D721Med (cell line): Measurements from ENCODE around the gene CDHR4.

Experiments
- DNase-seq: peaks from one replicate; pipeline ENCODE4 v3.0.0; 2011; ENCODE audit warnings: low spot score; ENCODE audit not compliant: insufficient read length
- FAIRE-seq: peaks from 2 replicates; lab custom pipeline; 2011; peaks lifted over from hg19 to GRCh38; lab: Jason Lieb, UNC
- TF ChIP-seq, protein P1 (sequence below): IDR thresholded peaks from 2 replicates; pipeline ENCODE4 v1.5.1; 2012; ENCODE audit warnings: mild to moderate bottlenecking, control low read depth; ENCODE audit not compliant: insufficient read depth; ENCODE audit errors: missing control alignments

CDHR4 gene

DNA sequence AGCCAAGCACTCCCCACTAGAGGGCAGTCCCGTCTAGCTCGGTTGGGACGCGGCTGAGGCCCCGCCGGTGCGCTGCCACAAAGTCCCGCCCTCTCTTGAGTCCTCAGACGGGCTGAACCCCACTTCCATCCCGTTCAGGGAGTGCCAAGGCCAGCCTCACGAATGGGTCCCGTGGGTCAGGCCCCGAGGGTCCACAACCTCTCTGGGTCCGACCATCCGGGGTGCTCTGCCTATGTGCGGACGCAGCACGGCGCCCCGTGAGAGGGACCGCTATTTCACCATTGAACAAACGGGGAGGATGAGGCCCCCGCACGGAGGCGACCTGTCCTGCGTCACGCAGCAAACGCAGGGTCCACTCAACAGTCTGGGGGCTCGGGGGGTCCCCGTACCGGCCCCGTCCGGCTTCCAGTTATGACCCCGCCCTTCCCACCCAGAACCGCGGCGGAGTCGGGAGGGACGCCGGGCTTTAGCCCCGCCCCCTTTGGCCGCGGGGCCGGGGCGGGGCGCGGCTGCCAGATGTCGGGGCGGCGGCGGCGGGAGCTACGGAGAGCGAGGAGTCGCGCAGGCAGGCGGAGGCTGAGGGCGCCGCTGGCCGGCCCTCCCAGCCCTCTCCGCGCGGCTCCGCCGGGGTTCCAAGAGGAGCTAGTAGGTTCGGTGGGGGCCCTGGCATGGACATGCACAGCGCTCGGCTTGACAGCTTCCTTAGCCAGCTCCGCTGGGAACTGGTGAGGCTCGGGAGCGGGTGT lies 3.2 kb upstream of the CDHR4 start, which contains the start of gene INKA1:
TSS of gene INKA1 (plus strand) at position 543 of the 746 bp plus-strand sequence. CDS start at position 675, 132 bp downstream.
- TF ChIP-seq, protein P1, sequence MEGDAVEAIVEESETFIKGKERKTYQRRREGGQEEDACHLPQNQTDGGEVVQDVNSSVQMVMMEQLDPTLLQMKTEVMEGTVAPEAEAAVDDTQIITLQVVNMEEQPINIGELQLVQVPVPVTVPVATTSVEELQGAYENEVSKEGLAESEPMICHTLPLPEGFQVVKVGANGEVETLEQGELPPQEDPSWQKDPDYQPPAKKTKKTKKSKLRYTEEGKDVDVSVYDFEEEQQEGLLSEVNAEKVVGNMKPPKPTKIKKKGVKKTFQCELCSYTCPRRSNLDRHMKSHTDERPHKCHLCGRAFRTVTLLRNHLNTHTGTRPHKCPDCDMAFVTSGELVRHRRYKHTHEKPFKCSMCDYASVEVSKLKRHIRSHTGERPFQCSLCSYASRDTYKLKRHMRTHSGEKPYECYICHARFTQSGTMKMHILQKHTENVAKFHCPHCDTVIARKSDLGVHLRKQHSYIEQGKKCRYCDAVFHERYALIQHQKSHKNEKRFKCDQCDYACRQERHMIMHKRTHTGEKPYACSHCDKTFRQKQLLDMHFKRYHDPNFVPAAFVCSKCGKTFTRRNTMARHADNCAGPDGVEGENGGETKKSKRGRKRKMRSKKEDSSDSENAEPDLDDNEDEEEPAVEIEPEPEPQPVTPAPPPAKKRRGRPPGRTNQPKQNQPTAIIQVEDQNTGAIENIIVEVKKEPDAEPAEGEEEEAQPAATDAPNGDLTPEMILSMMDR, result peak; percentile 87
- peak; percentile 90 for DNase-seq
- FAIRE-seq, result no peak

DNA sequence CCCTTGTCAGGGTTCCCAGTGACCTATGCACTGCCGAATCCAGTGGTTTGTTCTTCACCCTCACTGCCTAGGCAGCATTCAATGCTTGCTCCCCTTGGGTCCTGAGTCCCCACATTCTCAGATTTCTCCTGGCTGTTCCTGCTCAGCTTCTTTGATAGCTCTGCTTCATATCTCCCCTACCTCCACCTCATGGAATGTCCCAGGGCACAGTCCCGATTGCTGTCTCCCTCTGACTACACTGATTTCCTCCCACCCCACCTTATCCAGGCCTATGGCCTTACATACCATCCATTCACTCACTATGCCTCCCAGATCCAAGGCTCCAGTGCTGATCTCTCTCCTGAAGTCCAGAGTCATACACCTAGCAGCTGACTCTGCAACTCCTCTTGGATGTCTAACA lies 1.5 kb upstream of the CDHR4 start:
- FAIRE-seq, result no peak
- TF ChIP-seq, protein P1, result no peak
- DNase-seq, result no peak

DNA sequence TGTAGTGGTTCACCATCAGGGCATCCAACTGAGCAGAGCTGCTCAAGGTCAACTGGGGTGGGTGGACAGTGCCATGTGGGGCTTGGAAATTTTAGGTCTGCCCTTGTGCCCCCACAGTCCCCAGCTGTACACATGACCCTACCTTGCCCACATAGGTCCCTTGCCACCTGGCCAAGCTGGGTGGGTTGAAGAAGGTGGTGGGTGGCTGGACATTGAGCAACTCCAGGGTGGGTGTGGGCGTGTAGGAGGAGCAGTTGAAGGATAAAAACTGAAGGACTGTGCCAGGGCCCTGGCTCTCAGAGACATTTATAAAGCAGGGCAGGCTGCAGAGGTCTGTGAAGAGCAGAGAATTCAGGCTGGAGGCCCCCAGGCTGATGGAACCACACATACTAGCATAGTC lies 568 bp downstream of the CDHR4 start:
- DNase-seq (no peak), FAIRE-seq (no peak)

DNA sequence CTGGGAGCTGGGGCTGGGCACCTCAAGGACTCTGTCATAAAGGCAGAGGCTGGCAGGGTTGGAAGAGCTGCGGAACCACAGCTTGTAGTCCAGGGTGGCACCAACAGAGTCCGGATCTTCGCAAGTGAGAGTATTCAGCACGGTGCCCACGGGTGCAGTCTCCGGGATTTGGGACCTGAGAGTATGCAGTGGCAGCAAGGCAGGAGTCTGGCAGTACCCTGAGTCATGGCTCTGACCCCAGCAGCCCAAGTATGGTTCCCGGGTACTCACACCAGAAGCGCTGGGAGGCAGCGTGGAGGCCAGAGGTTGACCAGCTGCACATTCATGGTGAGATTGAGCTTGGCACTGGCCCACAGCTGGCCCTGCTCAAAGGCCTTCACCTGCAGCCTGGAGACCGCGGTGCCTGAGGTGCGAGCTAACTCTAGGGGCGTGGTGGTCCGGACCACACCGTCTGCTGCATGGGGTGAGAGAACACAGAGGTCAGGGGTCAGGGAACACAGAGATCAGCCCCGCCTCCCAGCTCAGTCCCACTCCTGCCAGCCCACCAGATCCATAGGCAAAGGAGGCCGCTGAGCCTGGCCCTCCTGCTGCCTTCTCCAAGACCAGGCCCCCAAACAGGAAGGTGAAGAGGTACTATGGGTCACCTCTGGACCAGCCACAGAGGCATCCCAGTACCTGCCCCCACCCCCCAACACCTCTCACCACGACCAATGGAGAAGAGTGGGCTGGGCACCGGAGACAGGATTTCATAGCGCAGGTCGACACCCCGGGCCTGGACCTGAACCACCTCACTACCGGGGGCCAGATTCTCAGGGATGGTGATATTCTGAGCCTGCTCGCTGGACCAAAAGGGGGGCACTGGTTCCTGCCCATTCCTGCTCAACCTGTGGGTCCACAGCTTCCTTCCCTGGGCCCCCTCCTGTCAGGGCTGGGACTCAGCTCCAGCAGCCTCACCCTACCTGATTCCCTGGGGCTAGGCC lies 4.5 kb downstream of the CDHR4 start:
- FAIRE-seq, result no peak
- DNase-seq, result peak; percentile 11
- TF ChIP-seq, protein P1, result no peak

More for the DNA sequence above, 568 bp downstream of the CDHR4 start:
- TF ChIP-seq, protein P1, result no peak

DNA sequence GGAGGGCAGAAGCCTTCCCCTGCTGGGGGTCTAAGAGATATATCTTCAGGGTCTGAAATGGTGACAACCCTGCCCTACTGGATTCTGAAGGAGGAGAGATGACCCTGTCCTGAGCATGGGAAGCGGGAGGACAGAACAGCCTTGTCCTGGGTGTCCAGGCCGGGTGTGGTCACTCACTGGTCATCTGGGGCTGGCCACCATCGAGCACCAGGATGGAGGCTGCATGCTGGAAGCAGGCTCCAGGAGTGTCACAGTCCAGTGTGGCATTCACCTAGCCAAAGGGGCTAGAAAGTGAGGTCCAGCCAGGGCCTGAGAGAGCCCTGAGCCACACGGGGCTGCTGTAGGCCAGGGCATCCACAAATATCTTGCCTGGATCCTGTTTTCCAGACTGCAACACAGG lies 5.2 kb downstream of the CDHR4 start:
- DNase-seq (peak; percentile 12), FAIRE-seq (no peak)
- TF ChIP-seq, protein P1, result no peak

DNA sequence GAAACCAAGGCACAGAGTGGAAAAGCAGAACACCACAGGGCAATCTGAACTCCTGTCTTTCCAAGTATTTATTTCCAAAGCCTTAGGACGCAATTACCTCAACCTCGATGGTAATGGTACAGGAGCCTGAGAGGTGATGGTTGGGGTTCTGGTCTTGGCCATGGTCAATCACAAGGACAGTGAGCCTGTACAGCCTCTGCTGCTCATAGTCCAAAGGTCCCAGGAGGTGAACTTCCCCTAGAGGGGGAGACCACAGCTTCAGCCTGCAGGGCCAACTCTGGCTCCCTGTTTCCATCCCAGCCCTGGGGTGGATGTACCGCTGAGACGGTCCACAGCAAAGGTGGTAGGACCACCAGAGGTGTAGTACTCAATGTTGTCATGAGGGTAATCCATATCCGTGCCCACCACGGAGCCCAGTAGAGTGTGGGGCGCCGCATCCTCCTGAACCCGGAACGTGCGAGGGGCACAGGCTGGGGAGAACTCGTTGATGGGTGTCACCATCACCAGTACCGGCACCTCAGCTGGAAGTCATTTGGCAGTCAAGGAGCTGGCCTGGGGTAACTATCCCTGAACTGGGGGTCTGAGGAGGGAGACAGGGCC lies 6.1 kb downstream of the CDHR4 start:
- FAIRE-seq (no peak), DNase-seq (peak; percentile 13)
- TF ChIP-seq, protein P1, result no peak
